HG03432 (cell line): ENCODE results near the gene ALDH8A1.

Experiments used
- ATAC-seq: cut with Tn5 transposase; IDR thresholded peaks from one replicate; pipeline ENCODE4 v1.9.1; 2021; ENCODE audit warnings: mild to moderate bottlenecking, moderate library complexity; ENCODE audit not compliant: unreplicated experiment

ALDH8A1 gene

DNA sequence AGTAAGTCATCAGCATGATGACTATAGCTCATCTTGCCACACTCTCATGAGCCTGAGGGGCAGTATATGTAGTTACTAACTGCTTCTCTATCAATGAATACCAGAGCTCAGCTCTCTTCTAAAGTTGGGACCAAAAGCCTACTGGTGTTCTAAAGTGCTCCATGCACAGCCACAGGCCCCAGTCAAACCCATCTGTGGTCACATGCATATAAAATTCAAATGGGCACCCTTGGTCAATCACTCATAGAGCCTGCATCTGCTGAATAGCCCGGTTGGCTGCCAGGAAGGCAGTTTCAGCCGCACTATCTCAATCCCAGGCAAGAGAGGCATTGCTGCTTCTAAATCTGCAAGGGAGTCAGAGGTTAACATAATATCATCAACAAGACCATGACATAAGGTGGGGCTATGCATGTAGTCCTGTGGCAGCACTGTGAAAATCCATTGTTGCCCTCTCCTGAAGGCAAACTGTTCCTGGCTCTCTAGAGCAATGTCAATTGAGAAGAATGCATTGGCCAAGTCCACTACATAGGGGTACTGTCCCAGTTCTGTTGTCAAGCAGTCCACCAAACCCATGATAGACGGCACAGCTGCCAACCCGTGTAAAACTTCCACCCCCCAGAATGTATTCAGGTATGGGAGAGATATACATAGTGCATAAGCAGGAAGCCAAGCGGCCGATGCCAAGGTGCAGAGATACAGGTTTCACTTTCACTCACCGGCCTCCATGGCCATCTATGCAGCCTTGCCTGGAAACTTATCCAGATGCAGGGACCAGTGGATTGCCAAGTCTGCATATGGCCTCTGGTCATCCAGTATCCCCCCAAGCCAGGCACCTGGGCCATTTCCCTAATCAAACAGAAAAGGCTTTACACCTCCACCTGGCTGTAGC lies 76.2 kb downstream of the ALDH8A1 start:
- peak; percentile 18 for ATAC-seq

- peak; percentile 87 for ATAC-seq
Observed at GRCh38 chr6:134870677-134871498, 79.0 kb downstream of the ALDH8A1 start.

GRCh38 chr6:134868812-134869211 lies 81.1 kb downstream of the ALDH8A1 start:
- ATAC-seq: no peak
